H1 (cell line): ENCODE results near the gene YBX2. TPM values are rescaled to one million over a fixed set of nuclear protein-coding genes. Genes with fewer than 3 reads are reported as not detected.

Experiments used
- FOSL1 ChIP-seq: IDR thresholded peaks from 2 replicates; pipeline ENCODE4 v1.6.1; 2011; ENCODE audit warnings: mild to moderate bottlenecking, low read depth, low read length, moderate library complexity; ENCODE audit not compliant: insufficient read depth
- RAD21 ChIP-seq, 2 experiments: IDR thresholded peaks in 1 of 2; conservative IDR thresholded peaks in 1 of 2; 2 replicates each; pipeline ENCODE4 v1.6.1; 2011; ENCODE audit warnings: low read depth in 2 of 2, low read length in 2 of 2, improper control_type of control experiment in 1 of 2, inconsistent platforms in 1 of 2, mild to moderate bottlenecking in 1 of 2, moderate library complexity in 1 of 2
- SP1 ChIP-seq: IDR thresholded peaks from 2 replicates; pipeline ENCODE4 v1.6.1; 2011; ENCODE audit warnings: low read depth, low read length
- SP4 ChIP-seq: IDR thresholded peaks from 2 replicates; pipeline ENCODE4 v1.6.1; 2012; ENCODE audit warnings: low read length, inconsistent platforms
- TEAD4 ChIP-seq: IDR thresholded peaks from 2 replicates; pipeline ENCODE4 v1.6.1; 2012; ENCODE audit warnings: low read depth, low read length, inconsistent platforms, mixed read lengths
- polyA plus RNA-seq, 7 experiments: library from polyadenylated mRNA; depleted of rRNA in 3 of 7; stranded (reverse) in 5 of 7; unstranded in 2 of 7; fragments of >200 nt in 5 of 7; fragments of 200-250 nt in 2 of 7; gene quantifications; 1 replicate in 5 of 7; 2 replicates in 1 of 7; 4 replicates in 1 of 7; pipeline versions ENCODE4 v1.2.1 to v1.2.3, GENCODE V29; 2011 to 2013; ENCODE audit warnings: missing spikeins in 2 of 7, mixed read lengths in 2 of 7
- total RNA-seq: library from RNA; stranded (reverse); fragmentation: NEBNext Ultra II Directional; extraction: Animal tissue kit (Norgen Biotek cat#: 25700); gene quantifications from 2 replicates; pipeline ENCODE4 v1.2.1, GENCODE V29; 2021
- TF ChIP-seq, protein P1 (sequence below): IDR thresholded peaks from 2 replicates; pipeline ENCODE4 v1.6.1; 2012; ENCODE audit warnings: inconsistent platforms

Gene YBX2
- total and polyA plus RNA-seq, 2 of the 8 experiments (the other 6 are each of a cell fraction or from before 2014, with no cell fraction given): 19.2 to 30.5 TPM

DNA sequence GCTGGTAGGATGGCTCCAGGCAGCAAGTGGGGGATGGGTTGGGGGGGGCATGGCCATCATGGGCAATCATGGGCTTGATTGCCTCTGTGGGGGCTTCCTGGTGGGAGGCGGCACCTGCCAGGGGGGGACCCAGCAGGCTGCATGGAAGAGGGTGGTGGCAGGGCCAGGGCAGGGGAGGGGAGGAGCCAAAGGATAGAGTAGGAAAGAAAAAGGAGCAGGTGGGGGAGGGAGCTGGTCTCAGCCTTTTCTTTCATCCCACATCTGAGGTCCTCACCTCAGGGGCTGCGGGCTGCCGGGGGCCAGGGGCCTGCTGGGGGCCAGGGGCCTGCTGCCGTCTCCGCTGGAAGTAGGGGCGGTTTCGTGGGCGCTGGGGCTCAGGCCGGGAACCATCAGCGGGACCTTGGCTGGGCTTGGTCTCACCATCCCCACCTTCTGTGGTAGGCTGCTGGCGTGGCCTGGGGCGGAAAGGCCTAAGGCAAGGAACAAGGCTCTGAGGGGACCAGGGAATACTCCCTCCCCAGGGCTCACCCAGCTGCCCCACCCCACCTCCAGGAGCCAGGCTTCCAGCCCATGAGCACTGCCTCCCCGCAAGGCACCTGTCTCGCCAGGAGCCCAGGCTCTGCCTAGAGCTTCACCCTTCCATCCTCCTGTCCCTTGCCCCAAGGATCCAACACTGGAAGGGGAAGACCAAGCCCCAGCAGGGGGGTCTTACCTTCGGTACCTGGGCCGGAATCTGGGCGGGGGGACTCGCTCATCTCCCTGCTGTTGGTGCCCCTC, 5.0 kb downstream of the YBX2 start (continued):
- TF ChIP-seq RAD21 (IDR thresholded peaks at IDR 0.05 in 1 of 2, conservative IDR thresholded peaks at IDR 0.05 in 1 of 2; ENCODE audit: low read depth in 2 of 2, low read length in 2 of 2) (no peak), TEAD4 (no peak), SP4 (no peak), SP1 (no peak), FOSL1 (no peak)
- TF ChIP-seq, protein P1, sequence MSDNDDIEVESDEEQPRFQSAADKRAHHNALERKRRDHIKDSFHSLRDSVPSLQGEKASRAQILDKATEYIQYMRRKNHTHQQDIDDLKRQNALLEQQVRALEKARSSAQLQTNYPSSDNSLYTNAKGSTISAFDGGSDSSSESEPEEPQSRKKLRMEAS: no peak
